Activated CD4-positive, alpha-beta T cell treated with anti-CD3 and anti-CD28 coated beads, Interleukin-10, Interleukin-2, amounts not matched to agents 100 ng/mL and 50 ng/mL, durations not matched to agents 16 hours and 8 hours (primary cell): ENCODE measurements around the gene TMEM247.

Experiments
- DNase-seq: peaks from one replicate; pipeline ENCODE4 v3.0.0-alpha.2; 2020

Gene TMEM247

GRCh38 chr2:46479265-46479664, at the start of gene TMEM247:
TSS of gene TMEM247 (plus strand) at chr2:46479565.
- no peak for DNase-seq

- no peak for DNase-seq
Measured at GRCh38 chr2:46430413-46430812, 49.0 kb upstream of the TMEM247 start.

- DNase-seq: no peak
Measured at GRCh38 chr2:46430992-46431391, 48.4 kb upstream of the TMEM247 start.

- no peak for DNase-seq
Measured at GRCh38 chr2:46431481-46432235, 47.7 kb upstream of the TMEM247 start.

GRCh38 chr2:46434851-46435273, 44.5 kb upstream of the TMEM247 start:
- no peak for DNase-seq

GRCh38 chr2:46435353-46435752, 44.0 kb upstream of the TMEM247 start:
- no peak for DNase-seq

- DNase-seq: no peak
Measured at GRCh38 chr2:46435796-46436360, 43.5 kb upstream of the TMEM247 start.

GRCh38 chr2:46436800-46437199, 42.6 kb upstream of the TMEM247 start:
- no peak for DNase-seq

GRCh38 chr2:46438102-46438501, 41.3 kb upstream of the TMEM247 start:
- DNase-seq: no peak

GRCh38 chr2:46438794-46439193, 40.6 kb upstream of the TMEM247 start:
- no peak for DNase-seq

- DNase-seq: no peak
Measured at GRCh38 chr2:46439582-46439981, 39.8 kb upstream of the TMEM247 start.

GRCh38 chr2:46441838-46442712, 37.3 kb upstream of the TMEM247 start:
- DNase-seq: no peak

GRCh38 chr2:46444732-46445131, 34.6 kb upstream of the TMEM247 start:
- no peak for DNase-seq

GRCh38 chr2:46445556-46445955, 33.8 kb upstream of the TMEM247 start:
- no peak for DNase-seq

GRCh38 chr2:46446871-46447568, 32.3 kb upstream of the TMEM247 start:
- DNase-seq: no peak

- no peak for DNase-seq
Measured at GRCh38 chr2:46447649-46448048, 31.7 kb upstream of the TMEM247 start.

GRCh38 chr2:46448111-46448510, 31.3 kb upstream of the TMEM247 start:
- DNase-seq: no peak

GRCh38 chr2:46448641-46449040, 30.7 kb upstream of the TMEM247 start:
- DNase-seq: no peak

- DNase-seq: no peak
Measured at GRCh38 chr2:46449700-46450099, 29.7 kb upstream of the TMEM247 start.

GRCh38 chr2:46451131-46451711, 28.1 kb upstream of the TMEM247 start:
- DNase-seq: no peak

- DNase-seq: no peak
Measured at GRCh38 chr2:46456789-46457188, 22.6 kb upstream of the TMEM247 start.

GRCh38 chr2:46458763-46459500, 20.4 kb upstream of the TMEM247 start:
- no peak for DNase-seq
